OCI-LY1 (cell line): Measurements from ENCODE around the gene KRTAP10-12.

Source experiments
- CTCF ChIP-seq: fragments of 200-600 bp; sonication (generic), shearing (Covaris generic); IDR thresholded peaks from 2 replicates; pipeline ENCODE4 v1.5.1; 2017; ENCODE audit warnings: mild to moderate bottlenecking, antibody characterized with exemption, low read length, moderate library complexity, mixed read lengths
- EZH2 ChIP-seq: fragments of 200-600 bp; sonication (generic), shearing (Covaris generic); IDR thresholded peaks from 2 replicates; pipeline ENCODE4 v1.8.0; 2017; ENCODE audit warnings: borderline replicate concordance, mixed run types, mild to moderate bottlenecking, antibody characterized with exemption, low read length, moderate library complexity, mixed read lengths

DNA sequence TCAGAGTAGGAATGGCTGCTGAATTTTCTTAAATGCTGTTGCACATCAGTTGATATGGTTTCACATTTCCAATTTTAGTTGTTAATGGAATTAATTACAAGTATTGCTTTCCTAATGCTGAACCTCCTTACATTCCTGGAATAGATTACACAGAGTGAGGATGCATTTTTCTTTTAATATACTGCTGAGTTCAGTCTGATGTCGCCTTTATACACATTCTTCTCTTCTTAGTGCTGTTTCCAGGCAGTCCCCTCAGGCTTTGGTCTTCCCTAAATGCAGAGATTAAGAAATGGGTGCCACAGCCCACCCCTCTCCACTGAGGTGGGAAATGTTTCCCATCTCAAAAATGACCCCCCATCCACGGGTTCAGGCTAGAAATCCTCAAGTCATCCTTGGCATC lies 21.1 kb downstream of the KRTAP10-12 start:
- TF ChIP-seq CTCF, result no peak
- no peak for TF ChIP-seq EZH2
